A673 (cell line): ENCODE results near the gene TMBIM1.

ENCODE experiments used
- EZH2 ChIP-seq: fragments of 200-600 bp; sonication (generic); IDR thresholded peaks from 2 replicates; pipeline ENCODE4 v1.6.1; 2017; ENCODE audit warnings: borderline replicate concordance, low read depth, mild to moderate bottlenecking, mixed read lengths, antibody characterized with exemption, low read length; ENCODE audit not compliant: poor library complexity, severe bottlenecking
- TF ChIP-seq, protein P1 (sequence below): fragments of 300-800, 200-600 bp; sonication (generic); conservative IDR thresholded peaks from 2 replicates; pipeline ENCODE4 v1.5.1; 2017; ENCODE audit warnings: low read depth, mild to moderate bottlenecking, antibody characterized with exemption, low read length, moderate library complexity, mixed read lengths

DNA sequence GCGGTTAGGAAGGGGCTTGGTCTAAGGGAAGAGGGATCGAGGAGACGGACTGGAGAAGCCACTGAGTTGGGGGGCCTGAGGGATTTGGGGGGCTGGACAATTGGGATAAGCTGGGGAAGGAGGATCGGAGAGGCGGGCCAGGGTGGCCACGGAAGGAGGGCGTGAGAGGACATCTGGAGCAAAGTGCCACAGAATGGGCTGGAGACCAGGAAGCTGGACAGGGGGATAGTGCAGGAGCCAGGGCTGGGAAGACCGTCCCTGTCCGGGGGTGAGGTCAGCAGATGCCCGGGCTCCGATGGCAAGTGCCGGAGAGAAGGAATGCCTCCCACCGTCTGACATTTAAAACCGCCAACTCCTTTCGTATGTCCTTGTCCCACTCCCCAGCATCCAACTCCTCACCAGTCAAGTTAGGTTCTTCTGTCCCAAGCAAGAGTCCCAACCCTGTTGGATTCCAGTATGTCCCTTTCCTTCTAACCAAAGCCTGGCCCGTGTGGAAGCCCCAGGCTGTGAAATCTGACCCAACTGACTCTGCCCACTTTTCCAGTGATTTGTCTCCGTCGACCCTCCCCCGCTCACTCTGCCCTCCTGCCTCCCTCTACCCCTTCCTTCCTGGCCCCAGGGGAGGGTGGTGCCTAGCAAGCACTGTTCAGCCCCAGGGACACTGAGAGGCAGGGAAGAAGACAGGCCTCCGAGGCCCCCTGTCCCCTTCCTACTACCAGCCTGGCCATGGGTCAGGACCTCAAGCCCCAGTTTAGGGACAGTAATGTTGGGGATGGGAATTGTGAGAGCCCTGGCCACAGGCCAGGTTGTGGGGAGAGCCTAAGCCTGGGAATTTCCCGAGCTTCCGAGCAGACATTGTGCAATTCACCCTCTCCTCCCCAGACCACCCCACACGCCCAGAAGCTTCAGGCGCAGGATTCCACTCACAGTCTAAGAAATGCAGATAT lies 31.5 kb upstream of the TMBIM1 start:
- TF ChIP-seq, protein P1, sequence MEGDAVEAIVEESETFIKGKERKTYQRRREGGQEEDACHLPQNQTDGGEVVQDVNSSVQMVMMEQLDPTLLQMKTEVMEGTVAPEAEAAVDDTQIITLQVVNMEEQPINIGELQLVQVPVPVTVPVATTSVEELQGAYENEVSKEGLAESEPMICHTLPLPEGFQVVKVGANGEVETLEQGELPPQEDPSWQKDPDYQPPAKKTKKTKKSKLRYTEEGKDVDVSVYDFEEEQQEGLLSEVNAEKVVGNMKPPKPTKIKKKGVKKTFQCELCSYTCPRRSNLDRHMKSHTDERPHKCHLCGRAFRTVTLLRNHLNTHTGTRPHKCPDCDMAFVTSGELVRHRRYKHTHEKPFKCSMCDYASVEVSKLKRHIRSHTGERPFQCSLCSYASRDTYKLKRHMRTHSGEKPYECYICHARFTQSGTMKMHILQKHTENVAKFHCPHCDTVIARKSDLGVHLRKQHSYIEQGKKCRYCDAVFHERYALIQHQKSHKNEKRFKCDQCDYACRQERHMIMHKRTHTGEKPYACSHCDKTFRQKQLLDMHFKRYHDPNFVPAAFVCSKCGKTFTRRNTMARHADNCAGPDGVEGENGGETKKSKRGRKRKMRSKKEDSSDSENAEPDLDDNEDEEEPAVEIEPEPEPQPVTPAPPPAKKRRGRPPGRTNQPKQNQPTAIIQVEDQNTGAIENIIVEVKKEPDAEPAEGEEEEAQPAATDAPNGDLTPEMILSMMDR, result no peak
- TF ChIP-seq EZH2, result no peak
